Body of pancreas (tissue), 4 donors: Measurements from ENCODE around the gene C1QTNF9. TPM values are rescaled to one million over a fixed set of nuclear protein-coding genes. Genes with fewer than 3 reads are reported as not detected.

Experiments
- ATAC-seq: fragments of 150-250 bp; one replicate; pipeline ENCODE4 v1.9.1; 2016
- DNase-seq, 4 donors: peaks; one replicate each; pipeline ENCODE4 v3.0.0-alpha.2; 2019
- H3K27ac ChIP-seq, 4 donors: fragments of 200-600 bp; sonication (generic); 1 replicate in 3 of 4; 2 replicates in 1 of 4; pipeline versions ENCODE4 v1.5.1 to v1.6.1; 2016 to 2019; ENCODE audit warnings: mild to moderate bottlenecking in 1 of 4, mixed read lengths in 1 of 4, moderate library complexity in 1 of 4
- H3K27me3 ChIP-seq, 2 donors: fragments of 200-600 bp; sonication (generic); one replicate each; pipeline ENCODE4 v1.6.0; 2016; ENCODE audit warnings: mild to moderate bottlenecking in 1 of 2
- H3K36me3 ChIP-seq, 2 donors: fragments of 200-600 bp; sonication (generic); replicated peaks in 1 of 2; 2 replicates each; pipeline ENCODE4 v1.5.1; 2016; ENCODE audit warnings: low read depth in 2 of 2; ENCODE audit not compliant: insufficient read depth in 1 of 2
- H3K4me1 ChIP-seq: fragments of 200-600 bp; sonication (generic); one replicate; pipeline ENCODE4 v1.6.0; 2016
- H3K4me3 ChIP-seq, 2 donors: fragments of 200-600 bp; sonication (generic); 1 replicate in 1 of 2; 2 replicates in 1 of 2; pipeline ENCODE4 v1.5.1; 2016 to 2019
- H3K9me3 ChIP-seq, 3 donors: fragments of 200-600 bp; sonication (generic); 1 replicate in 2 of 3; 2 replicates in 1 of 3; pipeline ENCODE4 v1.5.1; 2016
- CTCF ChIP-seq, 7 experiments: fragments of 450-650 bp in 4 of 7; fragments of 200-600 bp in 3 of 7; sonication (generic) in 3 of 7; IDR thresholded peaks; one replicate each; pipeline ENCODE4 v1.5.1; 2016 to 2019; ENCODE audit warnings: antibody characterized with exemption in 7 of 7
- POLR2A ChIP-seq, 3 donors: fragments of 450-650 bp; IDR thresholded peaks; one replicate each; pipeline ENCODE4 v1.6.1; 2016; ENCODE audit warnings: antibody characterized with exemption in 3 of 3, mild to moderate bottlenecking in 2 of 3
- WGBS, 2 donors: methylation state at CpG; one replicate each; pipeline ENCODE4 v1.1.5; 2017; 5-methylcytosine and 5-hydroxymethylcytosine counted together
- intact Hi-C: fragments of 100-400 bp; cut with DNase I; formaldehyde crosslinking; loops from one replicate; pipeline ENCODE4 v1.15.1; 2023
- total RNA-seq, 2 donors: library from RNA; depleted of rRNA; stranded (reverse); fragments of >200 nt; gene quantifications; one replicate each; pipeline ENCODE4 v1.1.0, GENCODE V29; 2016

Gene C1QTNF9
- total RNA-seq, 2 donors from 2014 or later, result 0.78 to 4.3 TPM

- intact Hi-C loops, result no loop called here
- peaks cover 64% of the 10 kb centered on the region for H3K4me1 ChIP-seq
- H3K36me3 ChIP-seq, result no peaks in the 10 kb centered on the region
- 5 to 9% methylated on average over 23 to 25 of the region's 25 CpGs for WGBS, 2 donors
- no peaks in the 10 kb centered on the region for H3K9me3 ChIP-seq
- no peak overlapping the region for H3K4me3 ChIP-seq
- ATAC-seq (peak; percentile 83), DNase-seq (peak; percentile 86 to 92 (median 90))
- peak overlapping the region; percentile 55 to 92 (median 82) for H3K27ac ChIP-seq
- no peaks in the 10 kb centered on the region for H3K27me3 ChIP-seq
- TF ChIP-seq POLR2A (IDR thresholded peaks at IDR 0.05) (peak in 2 of 3 donors; percentile 51 to 56), CTCF (IDR thresholded peaks at IDR 0.05) (no peak)
Measured at GRCh38 chr13:24271601-24272451, 37.6 kb upstream of the C1QTNF9 start.

GRCh38 chr13:24272452-24273161, 36.8 kb upstream of the C1QTNF9 start:
- intact Hi-C loops, result no loop called here
- H3K4me3 ChIP-seq, result no peak overlapping the region
- H3K4me1 ChIP-seq, result peaks cover 58% of the 10 kb centered on the region
- DNase-seq (no peak), ATAC-seq (no peak)
- WGBS, 2 donors, result 55 to 59% methylated on average over 16 to 18 of the region's 18 CpGs
- no peaks in the 10 kb centered on the region for H3K36me3 ChIP-seq
- H3K27ac ChIP-seq, result peak overlapping the region; percentile 55 to 92 (median 82)
- no peaks in the 10 kb centered on the region for H3K27me3 ChIP-seq
- TF ChIP-seq POLR2A (IDR thresholded peaks at IDR 0.05), result no peak
- no peak for TF ChIP-seq CTCF (IDR thresholded peaks at IDR 0.05)
- H3K9me3 ChIP-seq, result no peaks in the 10 kb centered on the region

GRCh38 chr13:24273926-24274325, 35.5 kb upstream of the C1QTNF9 start:
- H3K4me3 ChIP-seq, result no peak overlapping the region
- no peaks in the 10 kb centered on the region for H3K9me3 ChIP-seq
- no peak for DNase-seq
- peaks cover 0 to under 1% of the 10 kb centered on the region in 2 donors for H3K36me3 ChIP-seq
- 92 to 93% methylated on average over 7 of the region's 7 CpGs for WGBS, 2 donors
- TF ChIP-seq CTCF (IDR thresholded peaks at IDR 0.05) (no peak), POLR2A (IDR thresholded peaks at IDR 0.05) (no peak)
- peak overlapping the region in 1 of 4 donors; percentile 92 for H3K27ac ChIP-seq
- H3K4me1 ChIP-seq, result peaks cover 45% of the 10 kb centered on the region
- ATAC-seq, result no peak
- intact Hi-C loops, result no loop called here
- no peaks in the 10 kb centered on the region for H3K27me3 ChIP-seq

GRCh38 chr13:24274452-24275021, 34.8 kb upstream of the C1QTNF9 start:
- no peak for TF ChIP-seq CTCF (IDR thresholded peaks at IDR 0.05)
- TF ChIP-seq POLR2A (IDR thresholded peaks at IDR 0.05), result no peak
- intact Hi-C loops, result no loop called here

More at GRCh38 chr13:24274452-24275021, 34.8 kb upstream of the C1QTNF9 start:
- Histone ChIP-seq H3K27me3 (no peaks in the 10 kb centered on the region), H3K36me3 (peaks cover 0 to 1% of the 10 kb centered on the region in 2 donors), H3K9me3 (no peaks in the 10 kb centered on the region), H3K4me1 (peaks cover 40% of the 10 kb centered on the region), H3K27ac (peak overlapping the region in 1 of 4 donors; percentile 92), H3K4me3 (no peak overlapping the region)
- no peak for ATAC-seq
- 64 to 84% methylated on average over 6 of the region's 6 CpGs for WGBS, 2 donors
- DNase-seq, result peak in 1 of 4 donors; percentile 55
